ENCODE results near the gene BRF1. TPM values are rescaled to one million over a fixed set of nuclear protein-coding genes. Genes with fewer than 3 reads are reported as not detected.

BRF1 gene
- total RNA-seq, 4 donors from 2014 or later = 22.8 to 46.5 (median 30.7) TPM

DNA sequence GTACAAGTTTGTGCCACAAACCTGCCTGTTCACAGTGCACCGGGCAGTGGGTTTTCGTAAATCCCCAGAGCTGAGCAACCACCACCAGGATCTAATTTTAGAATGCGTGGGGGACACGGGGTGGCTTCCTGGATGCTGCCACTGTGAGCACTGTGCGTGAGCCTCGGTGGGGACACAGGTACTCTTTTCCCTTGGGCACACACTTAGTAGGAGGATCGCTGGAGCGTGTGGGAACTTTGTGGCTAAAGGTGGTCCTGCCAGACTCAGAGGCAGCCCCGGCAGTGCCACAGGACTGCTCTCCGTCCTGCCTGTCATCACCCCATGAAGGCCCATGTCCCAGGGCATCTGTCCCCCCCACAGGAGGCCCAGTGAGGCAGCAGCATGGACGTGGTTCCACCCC lies 31.4 kb downstream of the BRF1 start:
- ATAC-seq (ENCODE audit: low FRiP score) = no peak
- TF ChIP-seq, protein P1, sequence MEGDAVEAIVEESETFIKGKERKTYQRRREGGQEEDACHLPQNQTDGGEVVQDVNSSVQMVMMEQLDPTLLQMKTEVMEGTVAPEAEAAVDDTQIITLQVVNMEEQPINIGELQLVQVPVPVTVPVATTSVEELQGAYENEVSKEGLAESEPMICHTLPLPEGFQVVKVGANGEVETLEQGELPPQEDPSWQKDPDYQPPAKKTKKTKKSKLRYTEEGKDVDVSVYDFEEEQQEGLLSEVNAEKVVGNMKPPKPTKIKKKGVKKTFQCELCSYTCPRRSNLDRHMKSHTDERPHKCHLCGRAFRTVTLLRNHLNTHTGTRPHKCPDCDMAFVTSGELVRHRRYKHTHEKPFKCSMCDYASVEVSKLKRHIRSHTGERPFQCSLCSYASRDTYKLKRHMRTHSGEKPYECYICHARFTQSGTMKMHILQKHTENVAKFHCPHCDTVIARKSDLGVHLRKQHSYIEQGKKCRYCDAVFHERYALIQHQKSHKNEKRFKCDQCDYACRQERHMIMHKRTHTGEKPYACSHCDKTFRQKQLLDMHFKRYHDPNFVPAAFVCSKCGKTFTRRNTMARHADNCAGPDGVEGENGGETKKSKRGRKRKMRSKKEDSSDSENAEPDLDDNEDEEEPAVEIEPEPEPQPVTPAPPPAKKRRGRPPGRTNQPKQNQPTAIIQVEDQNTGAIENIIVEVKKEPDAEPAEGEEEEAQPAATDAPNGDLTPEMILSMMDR (IDR thresholded peaks at IDR 0.05) = no peak
- DNase-seq (ENCODE audit: low spot score) = no peak

DNA sequence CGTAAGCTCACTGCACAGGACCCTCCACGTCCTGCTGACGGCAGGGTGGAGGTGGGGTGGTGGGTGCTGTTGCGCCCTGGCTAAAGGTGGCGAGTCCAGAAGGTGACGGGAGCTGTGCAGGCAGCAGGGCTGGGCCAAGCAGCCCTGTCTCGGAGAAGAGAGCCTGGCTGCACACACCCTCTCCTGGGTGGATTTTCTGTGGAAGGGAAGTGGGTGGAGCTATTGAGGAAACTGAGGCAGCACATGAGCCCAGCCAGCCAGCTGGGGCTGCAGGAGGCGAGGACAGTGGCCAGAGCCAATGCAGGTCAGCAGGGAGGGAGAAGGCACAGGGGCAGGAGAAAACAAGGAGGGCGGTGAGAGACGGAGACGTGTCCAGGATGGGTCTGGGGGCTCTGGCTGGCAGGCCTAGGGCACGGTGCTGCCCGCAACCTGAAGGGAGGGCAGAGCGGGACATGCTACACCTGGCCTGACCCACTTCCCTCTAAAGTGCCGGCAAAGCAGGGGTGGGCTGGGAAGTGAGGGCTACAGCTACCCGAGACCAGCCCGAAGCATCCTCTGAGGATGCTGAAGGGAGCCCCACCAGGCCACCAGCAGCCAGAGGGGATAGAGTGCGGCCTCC lies 32.0 kb downstream of the BRF1 start:
- TF ChIP-seq, protein P1 (IDR thresholded peaks at IDR 0.05) = no peak
- no peak for DNase-seq (ENCODE audit: low spot score)
- ATAC-seq (ENCODE audit: low FRiP score) = no peak

DNA sequence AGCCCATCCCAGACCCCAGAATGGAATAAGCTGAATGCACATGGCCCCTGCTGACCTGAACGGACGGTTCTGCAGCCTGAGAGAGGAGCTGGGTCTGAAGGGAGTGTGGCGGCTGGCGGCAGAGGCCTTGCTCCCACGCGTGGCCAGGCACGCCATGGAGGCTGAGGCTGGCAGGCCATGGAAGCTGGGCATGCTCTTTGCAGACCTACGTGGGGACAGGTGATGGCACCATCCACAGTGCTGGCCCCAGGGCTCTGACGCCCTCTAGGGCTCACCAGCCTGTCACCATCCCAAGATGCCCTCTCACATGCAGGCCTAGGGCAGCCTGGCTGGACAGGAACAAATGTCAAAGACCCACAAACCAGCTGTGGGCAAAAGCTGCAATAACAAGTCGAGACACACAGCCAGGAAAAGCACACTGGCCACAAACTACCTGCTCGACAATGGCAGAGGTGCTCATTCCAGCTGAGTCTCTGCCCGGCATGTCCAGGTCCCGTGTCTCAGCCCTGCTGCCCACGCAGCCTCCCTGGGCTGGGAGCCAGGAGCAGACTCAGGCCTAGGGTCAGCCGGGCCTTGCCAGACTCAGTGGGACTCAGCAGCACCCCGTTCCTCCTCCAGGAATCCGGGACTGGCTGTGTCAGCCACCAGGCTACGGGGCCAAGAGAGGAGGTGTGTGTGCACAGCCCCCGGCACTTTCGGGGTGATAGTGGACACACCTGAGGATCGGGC lies 32.8 kb downstream of the BRF1 start:
- TF ChIP-seq, protein P1 (IDR thresholded peaks at IDR 0.05) = no peak
- DNase-seq (ENCODE audit: low spot score) (no peak), ATAC-seq (ENCODE audit: low FRiP score) (no peak)

DNA sequence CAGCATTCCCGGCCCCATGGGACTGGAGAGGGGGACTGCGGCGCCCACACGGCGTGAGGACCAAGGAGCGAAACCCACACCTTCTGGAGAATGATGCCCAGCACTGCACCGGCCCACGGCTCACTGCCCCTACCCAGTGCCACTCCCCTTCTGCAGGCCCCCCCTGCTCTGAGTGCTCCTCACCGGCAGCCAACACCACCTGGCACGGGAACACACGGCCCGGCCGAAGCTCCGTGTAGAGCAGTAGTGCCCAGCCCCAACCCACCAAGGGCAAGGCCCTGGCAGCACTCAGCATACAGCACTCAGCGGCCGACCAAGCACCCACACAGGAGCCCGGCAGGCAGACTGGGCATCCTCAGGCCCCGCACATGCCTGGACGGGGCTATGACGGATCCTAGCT lies 39.0 kb downstream of the BRF1 start:
- TF ChIP-seq, protein P1 (IDR thresholded peaks at IDR 0.05) = no peak
- no peak for ATAC-seq (ENCODE audit: low FRiP score)
- DNase-seq (ENCODE audit: low spot score) = no peak

DNA sequence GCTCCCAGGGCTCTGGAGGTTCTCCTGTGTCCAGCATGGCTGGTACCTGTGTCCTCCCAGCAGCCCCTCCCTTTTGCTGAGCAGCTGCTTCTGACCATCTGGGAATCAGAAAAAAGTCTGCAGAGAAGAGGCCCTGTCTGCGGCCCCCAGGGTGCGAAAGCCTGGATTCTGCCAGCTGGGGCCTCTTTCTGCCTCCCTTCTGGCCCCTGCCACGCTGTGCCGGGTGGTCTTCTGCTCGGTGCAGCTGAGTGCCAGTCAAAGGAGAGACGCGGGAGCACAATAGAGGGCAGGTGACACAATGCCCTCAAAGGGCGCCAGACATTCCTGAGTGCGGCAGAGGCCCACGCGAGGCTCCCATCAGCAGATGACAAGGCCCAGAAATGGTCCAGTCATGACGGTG lies 39.8 kb downstream of the BRF1 start:
- ATAC-seq (ENCODE audit: low FRiP score) (no peak), DNase-seq (ENCODE audit: low spot score) (no peak)
- TF ChIP-seq, protein P1 (IDR thresholded peaks at IDR 0.05) = no peak

DNA sequence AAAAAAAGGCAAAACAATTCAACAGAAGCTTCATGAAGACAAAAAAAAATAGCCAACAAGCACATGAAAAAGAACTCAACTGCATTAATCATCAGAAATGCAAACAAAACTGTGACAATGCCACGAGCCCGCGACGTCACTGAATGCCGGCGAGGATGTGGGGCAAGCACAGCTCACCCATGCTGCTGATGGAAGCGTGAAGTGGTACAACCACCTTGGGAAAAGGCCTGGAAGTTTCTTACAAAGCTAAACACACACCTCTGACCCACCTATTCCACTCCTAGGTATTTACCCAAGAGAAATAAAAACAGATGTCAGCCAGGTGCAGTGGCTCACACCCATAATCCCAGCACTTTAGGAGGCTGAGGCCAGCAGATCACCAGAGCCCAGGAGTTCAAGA lies 42.0 kb downstream of the BRF1 start:
- TF ChIP-seq, protein P1 (IDR thresholded peaks at IDR 0.05) = no peak
- ATAC-seq (ENCODE audit: low FRiP score) (no peak), DNase-seq (ENCODE audit: low spot score) (no peak)

DNA sequence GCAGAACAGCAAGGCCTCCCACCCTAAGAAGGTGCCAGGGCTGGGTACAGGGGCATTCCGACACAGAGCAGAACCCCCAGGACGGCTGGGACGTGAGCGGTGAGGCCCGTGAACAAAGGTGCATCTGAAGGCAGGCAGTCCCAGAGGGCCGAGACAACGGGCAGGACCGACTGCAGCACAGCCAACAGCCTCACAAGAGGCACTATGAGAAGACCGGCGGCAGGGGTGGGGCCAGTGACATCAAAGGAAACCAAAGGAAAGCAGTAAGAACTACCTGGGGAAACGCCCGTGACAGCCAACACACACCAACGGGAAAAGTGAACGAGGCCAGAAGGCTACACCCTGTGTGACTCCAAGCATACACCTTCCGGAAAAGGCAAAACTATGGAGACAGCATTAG lies 43.3 kb downstream of the BRF1 start:
- TF ChIP-seq, protein P1 (IDR thresholded peaks at IDR 0.05) = no peak
- DNase-seq (ENCODE audit: low spot score) = no peak
- no peak for ATAC-seq (ENCODE audit: low FRiP score)
